HCT116 (cell line): ENCODE measurements around the gene XPA. TPM values are rescaled to one million over a fixed set of nuclear protein-coding genes. Genes with fewer than 3 reads are reported as not detected.

Experiments
- ATAC-seq: fragments of 200-7000 bp; cut with Tn5 transposase; 2 replicates; pipeline ENCODE4 v1.9.1; 2020; ENCODE audit warnings: mild to moderate bottlenecking, moderate library complexity
- BruUV-seq: library from RNA; stranded (reverse); fragments of 400-500 nt; replicated peaks from 2 replicates; lab custom pipeline; 2021; lab: Mats Ljungman, UMichigan
- CTCF ChIA-PET: fragments of 300-600 bp; sonication (Branson Sonifier 250); formaldehyde crosslinking; loops from one replicate; lab custom pipeline; 2021; ENCODE audit warnings: antibody characterized with exemption; lab: Charles Lee
- POLR2A ChIA-PET: fragments of 300-600, 350-600 bp; sonication (Branson Sonifier 250); formaldehyde crosslinking; loops from one replicate; lab custom pipeline; 2021; ENCODE audit warnings: antibody characterized with exemption; lab: Charles Lee
- RAD21 ChIA-PET, 2 experiments: fragments of 300-600 bp; sonication (Branson Sonifier 250); formaldehyde crosslinking; loops; one replicate each; lab custom pipeline; 2023; ENCODE audit warnings: low total read pairs in 2 of 2; ENCODE audit not compliant: uncharacterized antibody in 2 of 2, unreplicated experiment in 2 of 2, low non-redundant PET in 1 of 2; lab: Charles Lee
- DNase-seq: peaks from one replicate; pipeline ENCODE4 v3.0.0-alpha.2; 2010; ENCODE audit warnings: low read depth, low spot score
- H2AFZ ChIP-seq: fragments of 200-600 bp; shearing (Covaris generic), sonication (generic); 2 replicates; pipeline ENCODE4 v1.6.1; 2017; ENCODE audit warnings: low read depth, mixed run types, mixed read lengths, antibody characterized with exemption, low read length; ENCODE audit not compliant: poor library complexity, severe bottlenecking
- H3K27ac ChIP-seq: 2 replicates; pipeline ENCODE4 v1.5.1; 2012; ENCODE audit warnings: low read depth, low read length
- H3K27me3 ChIP-seq: fragments of 200-600 bp; sonication (generic); 2 replicates; pipeline ENCODE4 v1.6.1; 2016; ENCODE audit warnings: mixed run types, low read length, mixed read lengths; ENCODE audit not compliant: insufficient read depth
- H3K36me3 ChIP-seq, 2 experiments: fragments of 200-500 bp in 1 of 2; fragments of 200-600 bp in 1 of 2; sonication (Bioruptor generic) in 1 of 2; sonication (generic) in 1 of 2; 2 replicates each; pipeline versions ENCODE4 v1.5.1 to v1.6.1; 2014 to 2016; ENCODE audit warnings: low read length in 2 of 2, inconsistent platforms in 1 of 2, mixed read lengths in 1 of 2, mixed run types in 1 of 2; ENCODE audit not compliant: insufficient read depth in 2 of 2, control insufficient read depth in 1 of 2
- H3K4me1 ChIP-seq, 2 experiments: fragments of 200-600 bp in 1 of 2; sonication (generic) in 1 of 2; 2 replicates each; pipeline versions ENCODE4 v1.5.1 to v1.6.1; 2012 to 2017; ENCODE audit warnings: low read length in 2 of 2, inconsistent platforms in 1 of 2, mild to moderate bottlenecking in 1 of 2, mixed read lengths in 1 of 2, mixed run types in 1 of 2, moderate library complexity in 1 of 2; ENCODE audit not compliant: insufficient read depth in 2 of 2, control insufficient read depth in 1 of 2
- H3K4me2 ChIP-seq: fragments of 200-600 bp; sonication (generic); 2 replicates; pipeline ENCODE4 v1.6.1; 2017; ENCODE audit warnings: mixed run types, low read length, mixed read lengths
- H3K4me3 ChIP-seq, 2 experiments: fragments of 200-600 bp in 1 of 2; sonication (generic) in 1 of 2; replicated peaks in 1 of 2; 2 replicates each; pipeline ENCODE4 v1.5.1; 2011 to 2016; ENCODE audit warnings: low read length in 2 of 2, control low read depth in 1 of 2, low read depth in 1 of 2, mild to moderate bottlenecking in 1 of 2, mixed read lengths in 1 of 2, mixed run types in 1 of 2
- H3K79me2 ChIP-seq: fragments of 200-600 bp; sonication (generic); 2 replicates; pipeline ENCODE4 v1.6.1; 2017; ENCODE audit warnings: mild to moderate bottlenecking, mixed run types, low read length, moderate library complexity, mixed read lengths; ENCODE audit not compliant: insufficient read depth
- H3K9ac ChIP-seq: fragments of 200-600 bp; sonication (generic); 2 replicates; pipeline ENCODE4 v1.6.1; 2016; ENCODE audit warnings: low read length, mixed read lengths
- H3K9me2 ChIP-seq: fragments of 200-600 bp; sonication (generic), shearing (Covaris generic); 2 replicates; pipeline ENCODE4 v1.6.1; 2017; ENCODE audit warnings: mixed run types, mild to moderate bottlenecking, moderate library complexity; ENCODE audit not compliant: insufficient read depth
- H3K9me3 ChIP-seq, 2 experiments: fragments of 200-500 bp in 1 of 2; fragments of 200-600 bp in 1 of 2; sonication (Bioruptor generic) in 1 of 2; sonication (generic) in 1 of 2; 2 replicates each; pipeline ENCODE4 v1.6.1; 2014 to 2017; ENCODE audit warnings: low read length in 2 of 2, mixed read lengths in 2 of 2, inconsistent platforms in 1 of 2, low read depth in 1 of 2, mild to moderate bottlenecking in 1 of 2, mixed run types in 1 of 2, moderate library complexity in 1 of 2; ENCODE audit not compliant: control insufficient read depth in 1 of 2, insufficient read depth in 1 of 2
- H4K20me1 ChIP-seq: fragments of 200-600 bp; sonication (generic), shearing (Covaris generic); 2 replicates; pipeline ENCODE4 v1.6.1; 2017; ENCODE audit warnings: mixed run types, mild to moderate bottlenecking, moderate library complexity; ENCODE audit not compliant: insufficient read depth
- ATF3 ChIP-seq: IDR thresholded peaks from 2 replicates; pipeline ENCODE4 v1.6.1; 2012
- EGR1 ChIP-seq: IDR thresholded peaks from 2 replicates; pipeline ENCODE4 v1.6.1; 2012; ENCODE audit warnings: low read depth
- EZH2 ChIP-seq: fragments of 200-600 bp; sonication (generic); IDR thresholded peaks from 2 replicates; pipeline ENCODE4 v1.6.1; 2017; ENCODE audit warnings: antibody characterized with exemption, mixed run types
- FOSL1 ChIP-seq: IDR thresholded peaks from 2 replicates; pipeline ENCODE4 v1.6.1; 2012; ENCODE audit warnings: low read depth
- JUND ChIP-seq: IDR thresholded peaks from 2 replicates; pipeline ENCODE4 v1.6.1; 2012
- SIN3A ChIP-seq: IDR thresholded peaks from 2 replicates; pipeline ENCODE4 v1.6.1; 2012; ENCODE audit warnings: low read depth
- SRF ChIP-seq: IDR thresholded peaks from 2 replicates; pipeline ENCODE4 v1.6.1; 2012; ENCODE audit warnings: low read depth
- YY1 ChIP-seq: IDR thresholded peaks from 2 replicates; pipeline ENCODE4 v1.6.1; 2011; ENCODE audit warnings: low read length, low read depth, moderate library complexity, mild to moderate bottlenecking; ENCODE audit not compliant: insufficient replicate concordance; ENCODE audit errors: extremely low read depth
- ZNF274 ChIP-seq: fragments of 200-500 bp; sonication (Bioruptor generic); IDR thresholded peaks from 2 replicates; pipeline ENCODE4 v1.6.1; 2014; ENCODE audit warnings: mild to moderate bottlenecking, low read depth, low read length, inconsistent platforms
- intact Hi-C: fragments of 100-400 bp; cut with micrococcal nuclease; formaldehyde crosslinking; loops from 2 replicates; pipeline ENCODE4 v1.10.0; 2022
- total RNA-seq: library from RNA; stranded (reverse); gene quantifications from one replicate; pipeline ENCODE4 v1.2.1, GENCODE V29; 2021; ENCODE audit not compliant: unreplicated experiment
- TF ChIP-seq, protein P1 (sequence below), 3 experiments: fragments of 200-600 bp in 1 of 3; sonication (generic) in 1 of 3; IDR thresholded peaks in 2 of 3; conservative IDR thresholded peaks in 1 of 3; 2 replicates each; pipeline ENCODE4 v1.5.1; 2012 to 2017; ENCODE audit warnings: low read depth in 2 of 3, low read length in 2 of 3, antibody characterized with exemption in 1 of 3, borderline replicate concordance in 1 of 3, control low read depth in 1 of 3, mild to moderate bottlenecking in 1 of 3, mixed read lengths in 1 of 3, mixed run types in 1 of 3, moderate library complexity in 1 of 3; ENCODE audit not compliant: insufficient read depth in 1 of 3

The XPA gene
- total RNA-seq, 1 experiment from 2014 or later = 9.3 TPM

DNA sequence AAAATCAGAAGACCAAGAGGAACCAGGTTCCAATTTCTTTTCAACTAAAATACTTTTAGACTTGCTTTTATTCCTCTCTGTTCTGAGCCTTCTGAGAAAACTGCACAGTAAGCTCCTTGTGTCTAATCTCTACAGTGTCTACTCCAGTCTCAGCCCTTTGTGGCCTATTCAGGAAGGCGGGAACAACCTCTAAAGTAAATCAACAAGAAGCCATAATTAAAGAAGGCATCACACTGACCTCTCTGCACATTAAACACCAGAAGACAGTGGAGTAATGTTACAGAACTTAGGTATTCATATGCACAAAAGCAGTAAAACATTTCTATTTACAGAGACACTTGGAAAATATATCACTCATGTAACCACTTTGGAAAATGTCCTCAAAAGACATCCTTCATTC, 14.9 kb downstream of the XPA start:
- intact Hi-C loops = no loop called here
- Histone ChIP-seq H3K4me3 (no peak overlapping the region), H3K4me2 (no peak overlapping the region), H3K4me1 (no peaks in the 10 kb centered on the region), H4K20me1 (no peaks in the 10 kb centered on the region), H3K79me2 (peaks cover 5% of the 10 kb centered on the region; the same call in 1 of the 2 replicates), H3K27me3 (no peaks in the 10 kb centered on the region), H3K9me2 (no peaks in the 10 kb centered on the region), H3K9me3 (no peaks in the 10 kb centered on the region), H2AFZ (no peak overlapping the region), H3K9ac (no peak overlapping the region), H3K27ac (no peak overlapping the region), H3K36me3 (peaks cover 17 to 27% of the 10 kb centered on the region in 2 experiments)
- no peak for DNase-seq
- no TSS peak for BruUV-seq
- ChIA-PET RAD21 (no interaction called here), POLR2A (no interaction called here), CTCF (no interaction called here)
- ATAC-seq = no peak
- TF ChIP-seq JUND (no peak), ATF3 (no peak), SIN3A (no peak), EGR1 (no peak), YY1 (no peak), EZH2 (no peak), FOSL1 (no peak), SRF (no peak), ZNF274 (no peak)
- TF ChIP-seq, protein P1, sequence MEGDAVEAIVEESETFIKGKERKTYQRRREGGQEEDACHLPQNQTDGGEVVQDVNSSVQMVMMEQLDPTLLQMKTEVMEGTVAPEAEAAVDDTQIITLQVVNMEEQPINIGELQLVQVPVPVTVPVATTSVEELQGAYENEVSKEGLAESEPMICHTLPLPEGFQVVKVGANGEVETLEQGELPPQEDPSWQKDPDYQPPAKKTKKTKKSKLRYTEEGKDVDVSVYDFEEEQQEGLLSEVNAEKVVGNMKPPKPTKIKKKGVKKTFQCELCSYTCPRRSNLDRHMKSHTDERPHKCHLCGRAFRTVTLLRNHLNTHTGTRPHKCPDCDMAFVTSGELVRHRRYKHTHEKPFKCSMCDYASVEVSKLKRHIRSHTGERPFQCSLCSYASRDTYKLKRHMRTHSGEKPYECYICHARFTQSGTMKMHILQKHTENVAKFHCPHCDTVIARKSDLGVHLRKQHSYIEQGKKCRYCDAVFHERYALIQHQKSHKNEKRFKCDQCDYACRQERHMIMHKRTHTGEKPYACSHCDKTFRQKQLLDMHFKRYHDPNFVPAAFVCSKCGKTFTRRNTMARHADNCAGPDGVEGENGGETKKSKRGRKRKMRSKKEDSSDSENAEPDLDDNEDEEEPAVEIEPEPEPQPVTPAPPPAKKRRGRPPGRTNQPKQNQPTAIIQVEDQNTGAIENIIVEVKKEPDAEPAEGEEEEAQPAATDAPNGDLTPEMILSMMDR (IDR thresholded peaks at IDR 0.05 in 2 of 3, conservative IDR thresholded peaks at IDR 0.05 in 1 of 3; ENCODE audit: borderline replicate concordance in 1 of 3, insufficient read depth in 1 of 3, low read depth in 2 of 3, low read length in 2 of 3) = no peak
